CD4-positive, alpha-beta T cell (primary cell): ENCODE measurements around the gene HIPK4. TPM values are rescaled to one million over a fixed set of nuclear protein-coding genes. Genes with fewer than 3 reads are reported as not detected.

Experiments used
- ATAC-seq: fragments of 200-7000 bp; cut with Tn5 transposase; one replicate; pipeline ENCODE4 v1.10.0; 2022; ENCODE audit warnings: mild to moderate bottlenecking; ENCODE audit not compliant: poor library complexity
- CTCF ChIA-PET: fragments of 350-600 bp; sonication (Branson Sonifier 250); formaldehyde crosslinking; loops from one replicate; lab custom pipeline; 2021; ENCODE audit warnings: antibody characterized with exemption, inconsistent platforms; lab: Charles Lee
- POLR2A ChIA-PET: fragments of 350-600 bp; sonication (Branson Sonifier 250); formaldehyde crosslinking; loops from one replicate; lab custom pipeline; 2021; ENCODE audit warnings: antibody characterized with exemption, inconsistent platforms; lab: Charles Lee
- DNase-seq, 14 experiments: peaks; one replicate each; pipeline ENCODE4 v3.0.0-alpha.2; 2013 to 2020; ENCODE audit warnings: mixed read lengths in 2 of 14
- H3K27ac ChIP-seq, 2 donors: one replicate each; pipeline versions ENCODE4 v1.5.1 to v1.7.0; 2013; ENCODE audit warnings: low read length in 2 of 2, low read depth in 1 of 2, mild to moderate bottlenecking in 1 of 2
- H3K27me3 ChIP-seq, 2 experiments: 1 replicate in 1 of 2; 2 replicates in 1 of 2; pipeline versions ENCODE4 v1.6.1 to v1.7.0; 2013; ENCODE audit warnings: low read length in 2 of 2, control low read depth in 1 of 2, mild to moderate bottlenecking in 1 of 2, moderate library complexity in 1 of 2; ENCODE audit not compliant: insufficient read depth in 2 of 2, control insufficient read depth in 1 of 2
- H3K36me3 ChIP-seq: one replicate; pipeline ENCODE4 v1.6.1; 2013; ENCODE audit warnings: low read length, control low read depth; ENCODE audit not compliant: insufficient read depth
- H3K4me1 ChIP-seq: one replicate; pipeline ENCODE4 v1.6.1; 2013; ENCODE audit warnings: low read length, control low read depth; ENCODE audit not compliant: insufficient read depth
- H3K4me3 ChIP-seq: one replicate; pipeline ENCODE4 v1.5.1; 2013; ENCODE audit warnings: mild to moderate bottlenecking, low read length, moderate library complexity
- H3K9me3 ChIP-seq, 2 experiments: 1 replicate in 1 of 2; 2 replicates in 1 of 2; pipeline versions ENCODE4 v1.6.1 to v1.7.0; 2013; ENCODE audit warnings: low read length in 2 of 2, mild to moderate bottlenecking in 2 of 2, control low read depth in 1 of 2, moderate library complexity in 1 of 2; ENCODE audit not compliant: control insufficient read depth in 1 of 2, insufficient read depth in 1 of 2
- H3K27ac Mint-ChIP-seq: one replicate; pipeline ENCODE4 v1.8.0; 2020; ENCODE audit warnings: mixed read lengths
- H3K27me3 Mint-ChIP-seq: one replicate; pipeline ENCODE4 v1.8.0; 2021; ENCODE audit warnings: mixed read lengths
- H3K36me3 Mint-ChIP-seq: one replicate; pipeline ENCODE4 v1.8.0; 2021; ENCODE audit warnings: low read depth, mixed read lengths
- H3K4me1 Mint-ChIP-seq: one replicate; pipeline ENCODE4 v1.8.0; 2021; ENCODE audit warnings: low read depth, mixed read lengths
- H3K4me3 Mint-ChIP-seq: one replicate; pipeline ENCODE4 v1.8.0; 2020; ENCODE audit warnings: mild to moderate bottlenecking, mixed read lengths
- H3K9me3 Mint-ChIP-seq: one replicate; pipeline ENCODE4 v1.8.0; 2020; ENCODE audit warnings: mixed read lengths
- CTCF ChIP-seq: fragments of 200-600 bp; IDR thresholded peaks from one replicate; pipeline ENCODE4 v1.8.0; 2022; ENCODE audit warnings: antibody characterized with exemption, mild to moderate bottlenecking
- intact Hi-C, 2 experiments: fragments of 100-400 bp; cut with DNase I in 1 of 2; cut with micrococcal nuclease in 1 of 2; formaldehyde crosslinking; loops; one replicate each; pipeline versions ENCODE4 v1.15.1 to v1.9.0; 2023 to 2025; cut with DNase I, micrococcal nuclease
- microRNA-seq: library from miRNA; unstranded; fragments of <30 nt; microRNA quantifications from one replicate; pipeline ENCODE4 v1.2.0, GENCODE V29; 2021; ENCODE audit warnings: borderline microRNAs expressed, borderline replicate concordance
- total RNA-seq, 174 experiments: library from RNA in 2 of 174; stranded (reverse) in 2 of 174; gene quantifications; one replicate each; pipeline ENCODE4 v1.2.3 and lab custom pipeline; 2021 to 2026

The HIPK4 gene
- total RNA-seq, 2 experiments from 2014 or later, result 0.08 to 0.11 TPM

- DNase-seq, result no peak
- no peak overlapping the region for H3K27ac ChIP-seq
- H3K27me3 ChIP-seq, result no peaks in the 10 kb centered on the region
- ChIA-PET CTCF (no interaction called here), POLR2A (no interaction called here)
- Mint-ChIP-seq H3K9me3 (no peaks in the 10 kb centered on the region), H3K27me3 (no peaks in the 10 kb centered on the region), H3K36me3 (peaks cover 78% of the 10 kb centered on the region), H3K4me3 (no peak overlapping the region), H3K4me1 (no peaks in the 10 kb centered on the region), H3K27ac (no peak overlapping the region)
- H3K36me3 ChIP-seq, result peaks cover 66% of the 10 kb centered on the region
- no peaks in the 10 kb centered on the region for H3K4me1 ChIP-seq
- H3K4me3 ChIP-seq, result no peak overlapping the region
- no peak for TF ChIP-seq CTCF
- ATAC-seq, result no peak
- intact Hi-C loops, result no loop called here
- H3K9me3 ChIP-seq, result no peaks in the 10 kb centered on the region
Measured at GRCh38 chr19:40332669-40333068, 57.3 kb downstream of the HIPK4 start.

- Histone ChIP-seq H3K36me3 (peaks cover 66% of the 10 kb centered on the region), H3K9me3 (no peaks in the 10 kb centered on the region), H3K4me1 (no peaks in the 10 kb centered on the region), H3K27ac (no peak overlapping the region), H3K27me3 (no peaks in the 10 kb centered on the region), H3K4me3 (no peak overlapping the region)
- POLR2A ChIA-PET, result no interaction called here
- Mint-ChIP-seq H3K9me3 (no peaks in the 10 kb centered on the region), H3K36me3 (peaks cover 88% of the 10 kb centered on the region), H3K27me3 (no peaks in the 10 kb centered on the region), H3K27ac (no peak overlapping the region), H3K4me3 (no peak overlapping the region), H3K4me1 (no peaks in the 10 kb centered on the region)
- intact Hi-C loops, result no loop called here
- TF ChIP-seq CTCF, result no peak
- CTCF ChIA-PET, result no interaction called here
- no peak for ATAC-seq
- DNase-seq, result no peak
Measured at GRCh38 chr19:40331052-40331451, 58.9 kb downstream of the HIPK4 start.

Small RNA genes within 50 kb of the gene (microRNA-seq; reads per million reads assigned to microRNA genes)
- not detected for gene MIR6796

Other genes starting within 250 kb of the HIPK4 start
- 10 to 100 TPM; 20.8 to 21.7 TPM for gene MAP3K10, start 198.8 kb downstream of the HIPK4 start, total RNA-seq
- gene TTC9B, start 171.8 kb downstream of the HIPK4 start, total RNA-seq, result not detected
- gene CCNP, start 163.5 kb downstream of the HIPK4 start, total RNA-seq, result 1 to 10 TPM; 1.2 to 1.7 TPM
- 100 to 1,000 TPM; 197 to 199 TPM for gene AKT2, start 104.8 kb downstream of the HIPK4 start, total RNA-seq
- 10 to 100 TPM; 10.1 to 11.2 TPM for gene C19orf47, start 41.8 kb downstream of the HIPK4 start, total RNA-seq
- gene PLD3, start 41.5 kb downstream of the HIPK4 start, total RNA-seq, result 10 to 100 TPM; 56.1 to 58.3 TPM
- 1 to 10 TPM; 1.5 TPM for gene PRX, start 23.2 kb upstream of the HIPK4 start, total RNA-seq
- 10 to 100 TPM; 26.4 to 26.5 TPM for gene SERTAD1, start 35.8 kb upstream of the HIPK4 start, total RNA-seq
- gene SERTAD3, start 54.2 kb upstream of the HIPK4 start, total RNA-seq, result 10 to 100 TPM; 17.4 to 19.2 TPM
- gene BLVRB, start 75.6 kb upstream of the HIPK4 start, total RNA-seq, result 1 to 10 TPM; 4.3 to 5.2 TPM
- under 1 TPM; 0.59 to 0.88 TPM for gene SPTBN4, start 76.8 kb upstream of the HIPK4 start, total RNA-seq
- 10 to 100 TPM; 82.5 to 92.9 TPM for gene SHKBP1, start 186.7 kb upstream of the HIPK4 start, total RNA-seq
- 100 to 1,000 TPM; 116 to 134 TPM for gene LTBP4, start 211.2 kb upstream of the HIPK4 start, total RNA-seq